K562 (cell line): ENCODE measurements around the gene NDN. TPM values are rescaled to one million over a fixed set of nuclear protein-coding genes. Genes with fewer than 3 reads are reported as not detected.
A peak's percentile ranks its signal among the peaks of the same experiment; 100 is the strongest.

Experiments used
- DEAF1 ChIP-seq: fragments of 450-650 bp; formaldehyde crosslinking; IDR thresholded peaks from 2 replicates; pipeline ENCODE4 v1.4.0; 2020; ENCODE audit warnings: mild to moderate bottlenecking, moderate library complexity
- ELF2 ChIP-seq: fragments of 250-450 bp; sonication (Bioruptor Pico); IDR thresholded peaks from 2 replicates; pipeline ENCODE4 v1.5.0; 2021; ENCODE audit warnings: mild to moderate bottlenecking
- ESRRB ChIP-seq: fragments of 250-450 bp; sonication (Bioruptor Pico); IDR thresholded peaks from 2 replicates; pipeline ENCODE4 v1.5.0; 2020; ENCODE audit warnings: mild to moderate bottlenecking, moderate library complexity, borderline replicate concordance
- MBD2 ChIP-seq: sonication (generic); IDR thresholded peaks from 2 replicates; pipeline ENCODE4 v1.6.1; 2016; ENCODE audit warnings: low read depth, borderline replicate concordance
- MED1 ChIP-seq: sonication (generic); formaldehyde crosslinking; IDR thresholded peaks from 2 replicates; pipeline ENCODE4 v1.8.1; 2023; ENCODE audit warnings: missing genetic modification reagents, borderline replicate concordance
- MTF1 ChIP-seq: fragments of 250-450 bp; sonication (Bioruptor Pico); IDR thresholded peaks from 2 replicates; pipeline ENCODE4 v1.9.0; 2021; ENCODE audit warnings: moderate library complexity, mild to moderate bottlenecking, inconsistent platforms, borderline replicate concordance
- SLC30A9 ChIP-seq: fragments of 250-450 bp; sonication (Bioruptor Pico); IDR thresholded peaks from 2 replicates; pipeline ENCODE4 v1.8.0; 2022; ENCODE audit warnings: mild to moderate bottlenecking, moderate library complexity
- TEAD4 ChIP-seq, 2 experiments: sonication (generic) in 1 of 2; formaldehyde crosslinking in 1 of 2; IDR thresholded peaks; 2 replicates each; pipeline versions ENCODE4 v1.6.1 to v1.8.0; 2012 to 2022; ENCODE audit warnings: borderline replicate concordance in 1 of 2, inconsistent platforms in 1 of 2, low read length in 1 of 2, mild to moderate bottlenecking in 1 of 2, missing genetic modification reagents in 1 of 2
- TFAM ChIP-seq: fragments of 250-450 bp; sonication (Bioruptor Pico); conservative IDR thresholded peaks from 2 replicates; pipeline ENCODE4 v1.5.0; 2021; ENCODE audit warnings: mild to moderate bottlenecking, moderate library complexity
- ZKSCAN1 ChIP-seq: fragments of 150-350 bp; IDR thresholded peaks from 2 replicates; pipeline ENCODE4 v1.6.1; 2016; ENCODE audit warnings: low read depth, low read length
- ZNF583 ChIP-seq: fragments of 250-450 bp; sonication (Bioruptor Pico); IDR thresholded peaks from 2 replicates; pipeline ENCODE4 v1.4.0; 2020
- ZNF707 ChIP-seq: fragments of 250-450 bp; sonication (Bioruptor Pico); conservative IDR thresholded peaks from 2 replicates; pipeline ENCODE4 v1.8.0; 2022; ENCODE audit warnings: inconsistent platforms, mild to moderate bottlenecking, moderate library complexity
- polyA plus RNA-seq, 8 experiments: library from polyadenylated mRNA; depleted of rRNA in 4 of 8; stranded (reverse) in 5 of 8; unstranded in 3 of 8; fragments of >200 nt; fragmentation: Nextera tagmentation in 2 of 8; fragmentation: Illumina TruSeq in 1 of 8; extraction: Ambion mirVana in 2 of 8; extraction: Trizol in 1 of 8; gene quantifications; 2 replicates each; pipeline versions ENCODE4 v1.2.1 to v1.2.3, GENCODE V29; 2011 to 2014; ENCODE audit warnings: inconsistent platforms in 1 of 8, missing spikeins in 1 of 8
- total RNA-seq, 7 experiments: library from RNA; depleted of rRNA in 6 of 7; stranded (reverse); fragments of >200 nt in 6 of 7; fragmentation: Illumina TruSeq in 2 of 7; extraction: Trizol in 2 of 7; gene quantifications; 2 replicates each; pipeline versions ENCODE4 v1.2.1 to v1.2.3, GENCODE V29; 2011 to 2021; ENCODE audit warnings: low replicate concordance in 1 of 7
- TF ChIP-seq, protein P1 (sequence below), 2 experiments: fragments of 450-650 bp; IDR thresholded peaks; 2 replicates each; pipeline ENCODE4 v1.6.1; 2016; ENCODE audit warnings: mild to moderate bottlenecking in 2 of 2, borderline replicate concordance in 1 of 2, low read depth in 1 of 2, moderate library complexity in 1 of 2
- TF ChIP-seq, protein P2 (sequence below): fragments of 250-450 bp; sonication (Bioruptor Pico); IDR thresholded peaks from 2 replicates; pipeline ENCODE4 v1.8.0; 2022; ENCODE audit warnings: moderate library complexity, mild to moderate bottlenecking, inconsistent platforms
- TF ChIP-seq, protein P3 (sequence below): fragments of 450-650 bp; formaldehyde crosslinking; IDR thresholded peaks from 2 replicates; pipeline ENCODE4 v1.4.0; 2020; ENCODE audit warnings: mild to moderate bottlenecking, moderate library complexity

The NDN gene
- total and polyA plus RNA-seq, 9 of the 15 experiments (the other 6 are each of a cell fraction or from before 2014, with no cell fraction given): 0.52 to 5.7 (median 2.1) TPM

DNA sequence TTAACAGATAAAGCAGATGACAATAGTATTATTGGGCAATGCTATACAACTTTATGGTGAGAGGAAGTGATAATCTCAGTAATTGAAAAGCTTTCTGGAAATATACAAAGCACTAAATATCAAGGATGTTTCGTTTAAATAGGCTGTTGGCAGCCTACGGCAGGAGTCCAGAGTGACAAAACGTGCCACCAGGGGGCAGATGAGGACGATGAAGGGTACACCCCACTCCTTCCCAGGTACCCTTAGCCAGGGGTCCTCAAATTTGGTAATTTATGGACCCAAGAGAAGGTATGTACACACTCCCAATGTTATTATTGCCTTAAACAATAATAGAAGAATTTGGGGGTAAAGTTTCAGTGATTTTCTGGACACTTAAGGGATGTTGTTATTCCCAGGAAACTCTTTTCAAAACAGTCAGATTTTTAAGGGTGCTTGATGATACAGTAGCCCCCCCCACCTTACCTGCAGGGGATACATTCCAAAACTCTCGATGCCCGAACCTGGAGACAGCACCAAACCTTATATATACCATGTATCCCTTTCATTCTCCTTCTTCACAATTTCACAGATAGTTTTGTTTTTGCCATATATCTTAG lies 38.1 kb downstream of the NDN start (continued):
- TF ChIP-seq, protein P1, sequence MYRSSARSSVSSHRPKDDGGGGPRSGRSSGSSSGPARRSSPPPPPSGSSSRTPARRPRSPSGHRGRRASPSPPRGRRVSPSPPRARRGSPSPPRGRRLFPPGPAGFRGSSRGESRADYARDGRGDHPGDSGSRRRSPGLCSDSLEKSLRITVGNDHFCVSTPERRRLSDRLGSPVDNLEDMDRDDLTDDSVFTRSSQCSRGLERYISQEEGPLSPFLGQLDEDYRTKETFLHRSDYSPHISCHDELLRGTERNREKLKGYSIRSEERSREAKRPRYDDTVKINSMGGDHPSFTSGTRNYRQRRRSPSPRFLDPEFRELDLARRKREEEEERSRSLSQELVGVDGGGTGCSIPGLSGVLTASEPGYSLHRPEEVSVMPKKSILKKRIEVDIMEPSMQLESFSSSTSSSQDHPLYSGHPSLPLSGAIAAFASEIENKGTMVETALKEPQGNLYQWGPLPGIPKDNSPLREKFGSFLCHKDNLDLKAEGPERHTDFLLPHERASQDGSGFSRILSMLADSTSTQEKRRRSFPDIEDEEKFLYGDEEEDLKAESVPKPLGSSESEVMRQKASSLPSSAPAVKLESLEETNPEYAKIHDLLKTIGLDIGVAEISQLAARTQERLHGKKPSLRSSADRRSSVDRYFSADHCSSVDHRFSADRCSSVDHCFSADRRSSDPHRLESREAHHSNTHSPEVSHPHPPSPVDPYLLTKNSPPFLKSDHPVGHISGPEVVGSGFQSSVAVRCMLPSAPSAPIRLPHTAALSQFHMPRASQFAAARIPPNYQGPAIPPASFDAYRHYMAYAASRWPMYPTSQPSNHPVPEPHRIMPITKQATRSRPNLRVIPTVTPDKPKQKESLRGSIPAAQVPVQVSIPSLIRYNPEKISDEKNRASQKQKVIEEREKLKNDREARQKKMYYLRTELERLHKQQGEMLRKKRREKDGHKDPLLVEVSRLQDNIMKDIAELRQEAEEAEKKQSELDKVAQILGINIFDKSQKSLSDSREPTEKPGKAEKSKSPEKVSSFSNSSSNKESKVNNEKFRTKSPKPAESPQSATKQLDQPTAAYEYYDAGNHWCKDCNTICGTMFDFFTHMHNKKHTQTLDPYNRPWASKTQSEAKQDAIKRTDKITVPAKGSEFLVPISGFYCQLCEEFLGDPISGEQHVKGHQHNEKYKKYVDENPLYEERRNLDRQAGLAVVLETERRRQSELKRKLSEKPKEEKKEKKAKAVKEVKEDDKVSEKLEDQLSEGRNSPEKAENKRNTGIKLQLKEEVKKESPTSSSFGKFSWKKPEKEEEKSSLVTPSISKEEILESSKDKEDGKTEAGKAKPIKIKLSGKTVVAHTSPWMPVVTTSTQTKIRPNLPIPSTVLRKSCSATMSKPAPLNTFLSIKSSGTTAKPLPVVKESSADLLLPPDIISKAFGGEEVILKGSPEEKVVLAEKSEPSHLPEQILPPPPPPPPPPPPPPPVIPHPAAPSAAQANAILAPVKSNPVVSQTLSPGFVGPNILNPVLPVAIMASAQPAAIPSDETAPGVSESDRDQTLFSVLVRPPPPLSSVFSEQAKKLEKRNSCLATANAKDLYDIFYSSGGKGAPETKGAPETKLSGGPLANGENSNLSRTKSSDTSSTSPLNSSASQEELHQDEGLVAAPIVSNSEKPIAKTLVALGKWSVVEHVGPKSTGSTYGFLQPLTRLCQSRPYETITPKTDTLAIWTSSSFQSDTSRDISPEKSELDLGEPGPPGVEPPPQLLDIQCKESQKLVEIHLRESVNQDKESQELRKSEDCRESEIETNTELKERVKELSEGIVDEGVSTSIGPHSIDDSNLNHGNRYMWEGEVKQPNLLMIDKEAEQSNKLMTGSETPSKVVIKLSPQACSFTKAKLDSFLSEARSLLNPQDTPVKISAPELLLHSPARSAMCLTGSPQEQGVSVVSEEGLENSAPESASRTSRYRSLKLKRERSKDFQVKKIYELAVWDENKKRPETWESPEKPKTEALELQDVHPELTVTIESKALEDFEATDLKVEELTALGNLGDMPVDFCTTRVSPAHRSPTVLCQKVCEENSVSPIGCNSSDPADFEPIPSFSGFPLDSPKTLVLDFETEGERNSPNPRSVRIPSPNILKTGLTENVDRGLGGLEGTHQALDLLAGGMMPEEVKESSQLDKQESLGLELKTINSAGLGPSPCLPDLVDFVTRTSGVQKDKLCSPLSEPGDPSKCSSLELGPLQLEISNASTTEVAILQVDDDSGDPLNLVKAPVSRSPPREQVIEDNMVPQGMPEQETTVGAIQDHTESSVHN (IDR thresholded peaks at IDR 0.05; ENCODE audit: borderline replicate concordance in 1 of 2, low read depth in 1 of 2): no peak
- TF ChIP-seq MTF1 (CRISPR knock-in tag): no peak
- TF ChIP-seq DEAF1 (CRISPR knock-in tag): 0 out of 2 replicates have a peak, but pooled peaks have one; percentile 15
- TF ChIP-seq, protein P2, sequence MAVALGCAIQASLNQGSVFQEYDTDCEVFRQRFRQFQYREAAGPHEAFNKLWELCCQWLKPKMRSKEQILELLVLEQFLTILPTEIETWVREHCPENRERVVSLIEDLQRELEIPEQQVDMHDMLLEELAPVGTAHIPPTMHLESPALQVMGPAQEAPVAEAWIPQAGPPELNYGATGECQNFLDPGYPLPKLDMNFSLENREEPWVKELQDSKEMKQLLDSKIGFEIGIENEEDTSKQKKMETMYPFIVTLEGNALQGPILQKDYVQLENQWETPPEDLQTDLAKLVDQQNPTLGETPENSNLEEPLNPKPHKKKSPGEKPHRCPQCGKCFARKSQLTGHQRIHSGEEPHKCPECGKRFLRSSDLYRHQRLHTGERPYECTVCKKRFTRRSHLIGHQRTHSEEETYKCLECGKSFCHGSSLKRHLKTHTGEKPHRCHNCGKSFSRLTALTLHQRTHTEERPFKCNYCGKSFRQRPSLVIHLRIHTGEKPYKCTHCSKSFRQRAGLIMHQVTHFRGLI (CRISPR knock-in tag): no peak
- no peak for TF ChIP-seq ZNF707
- TF ChIP-seq TEAD4 (IDR thresholded peaks at IDR 0.05; ENCODE audit: low read length): no peak
- TF ChIP-seq TEAD4 (CRISPR knock-in tag; IDR thresholded peaks at IDR 0.05; ENCODE audit: borderline replicate concordance): no peak
- TF ChIP-seq MBD2: no peak
- no peak for TF ChIP-seq MED1 (CRISPR knock-in tag)
- no peak for TF ChIP-seq TFAM (CRISPR knock-in tag)
- TF ChIP-seq SLC30A9 (CRISPR knock-in tag): no peak
- TF ChIP-seq, protein P3, sequence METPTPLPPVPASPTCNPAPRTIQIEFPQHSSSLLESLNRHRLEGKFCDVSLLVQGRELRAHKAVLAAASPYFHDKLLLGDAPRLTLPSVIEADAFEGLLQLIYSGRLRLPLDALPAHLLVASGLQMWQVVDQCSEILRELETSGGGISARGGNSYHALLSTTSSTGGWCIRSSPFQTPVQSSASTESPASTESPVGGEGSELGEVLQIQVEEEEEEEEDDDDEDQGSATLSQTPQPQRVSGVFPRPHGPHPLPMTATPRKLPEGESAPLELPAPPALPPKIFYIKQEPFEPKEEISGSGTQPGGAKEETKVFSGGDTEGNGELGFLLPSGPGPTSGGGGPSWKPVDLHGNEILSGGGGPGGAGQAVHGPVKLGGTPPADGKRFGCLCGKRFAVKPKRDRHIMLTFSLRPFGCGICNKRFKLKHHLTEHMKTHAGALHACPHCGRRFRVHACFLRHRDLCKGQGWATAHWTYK (CRISPR knock-in tag): no peak
- TF ChIP-seq ZKSCAN1: no peak
- no peak for TF ChIP-seq ZNF583 (CRISPR knock-in tag)
- TF ChIP-seq ELF2: no peak
- no peak for TF ChIP-seq ESRRB (CRISPR knock-in tag)
